Measurements from ENCODE around the gene ZFP69. TPM values are rescaled to one million over a fixed set of nuclear protein-coding genes. Genes with fewer than 3 reads are reported as not detected.

Gene ZFP69
- total RNA-seq, 1 experiment from 2014 or later = 4.2 TPM

- DNase-seq (ENCODE audit: low spot score) = peak; percentile 64
Observed at GRCh38 chr1:40508375-40509341, 31.6 kb downstream of the ZFP69 start, which contains the start of gene EXO5. Gene EXO5, plus strand, starts transcription at chr1:40508767. Its CDS starts 5,778 bp downstream, at chr1:40514545.

GRCh38 chr1:40519517-40519916 lies 42.4 kb downstream of the ZFP69 start:
- no peak for DNase-seq (ENCODE audit: low spot score)

GRCh38 chr1:40530735-40531380 lies 53.8 kb downstream of the ZFP69 start:
- peak; percentile 16 for DNase-seq (ENCODE audit: low spot score)

- DNase-seq (ENCODE audit: low spot score) = peak; percentile 97
Observed at GRCh38 chr1:40531381-40532061, 54.4 kb downstream of the ZFP69 start, which contains the start of gene ZNF684. Gene ZNF684, plus strand, starts transcription at chr1:40531637. Its CDS starts 1,530 bp downstream, at chr1:40533167.

- DNase-seq (ENCODE audit: low spot score) = no peak
Observed at GRCh38 chr1:40532062-40532389, 54.9 kb downstream of the ZFP69 start.

- DNase-seq (ENCODE audit: low spot score) = peak; percentile 54
Observed at GRCh38 chr1:40532844-40533424, 55.8 kb downstream of the ZFP69 start.

GRCh38 chr1:40534589-40534988 lies 57.5 kb downstream of the ZFP69 start:
- DNase-seq (ENCODE audit: low spot score) = no peak

- no peak for DNase-seq (ENCODE audit: low spot score)
Observed at GRCh38 chr1:40535732-40536131, 58.6 kb downstream of the ZFP69 start.

- no peak for DNase-seq (ENCODE audit: low spot score)
Observed at GRCh38 chr1:40539338-40539737, 62.2 kb downstream of the ZFP69 start.

Other genes with a start within 250 kb of the ZFP69 start
- not detected in 2 replicates for gene TMCO2, start 229.4 kb upstream of the ZFP69 start, total RNA-seq (2014; rRNA removed; shearing (Covaris generic))
- gene ZMPSTE24, start 219.1 kb upstream of the ZFP69 start, total RNA-seq (2014; rRNA removed; shearing (Covaris generic)) = 88.5 and 123 TPM in 2 replicates
- gene COL9A2, start 160.0 kb upstream of the ZFP69 start, total RNA-seq (2014; rRNA removed; shearing (Covaris generic)) = 0.85 and 1.6 TPM in 2 replicates
- 23.1 and 24.1 TPM in 2 replicates for gene SMAP2, start 103.6 kb upstream of the ZFP69 start, total RNA-seq (2014; rRNA removed; shearing (Covaris generic))
- 3.5 and 5.2 TPM in 2 replicates for gene ZFP69B, start 26.8 kb upstream of the ZFP69 start, total RNA-seq (2014; rRNA removed; shearing (Covaris generic))
- 8.7 and 20.9 TPM in 2 replicates for gene EXO5, start 31.5 kb downstream of the ZFP69 start, total RNA-seq (2014; rRNA removed; shearing (Covaris generic))
- gene ZNF684, start 54.3 kb downstream of the ZFP69 start, total RNA-seq (2014; rRNA removed; shearing (Covaris generic)) = 3.2 and 6.1 TPM in 2 replicates
- gene RIMS3, start 188.4 kb downstream of the ZFP69 start, total RNA-seq (2014; rRNA removed; shearing (Covaris generic)) = 5.9 and 7.5 TPM in 2 replicates
- 30.7 and 45.8 TPM in 2 replicates for gene NFYC, start 214.4 kb downstream of the ZFP69 start, total RNA-seq (2014; rRNA removed; shearing (Covaris generic))

All from H4 (cell line).